ENCODE measurements around the gene HSD17B12.
A peak's percentile ranks its signal among the peaks of the same experiment; 100 is the strongest.

Gene HSD17B12

GRCh38 chr11:43803766-43804165, 123.2 kb downstream of the HSD17B12 start:
- WGBS (ENCODE audit: extremely low coverage, insufficient coverage, insufficient read length): no CpG with 5 or more reads among the region's 3 CpGs
- H3K4me2 ChIP-seq (ENCODE audit: low read length): no peak overlapping the region
- no peak overlapping the region for H3K27ac ChIP-seq (ENCODE audit: low read depth, low read length)
- no peak overlapping the region for H4K91ac ChIP-seq (ENCODE audit: low read depth, low read length)
- H3K23ac ChIP-seq (ENCODE audit: low read length): no peak overlapping the region
- H3K9ac ChIP-seq (ENCODE audit: low read length): no peak overlapping the region
- H3K27me3 ChIP-seq (ENCODE audit: insufficient read depth, low read length): no peaks in the 10 kb centered on the region
- H3K79me1 ChIP-seq (ENCODE audit: low read length): no peaks in the 10 kb centered on the region
- no peak overlapping the region for H2AK5ac ChIP-seq (ENCODE audit: low read length)
- H4K8ac ChIP-seq (ENCODE audit: low read depth, low read length): no peak overlapping the region
- no peak overlapping the region for H4K12ac ChIP-seq (ENCODE audit: low read depth, low read length)
- no peak overlapping the region for H2AFZ ChIP-seq (ENCODE audit: insufficient read depth, low read length, poor library complexity)
- no peaks in the 10 kb centered on the region for H3K4me1 ChIP-seq (ENCODE audit: control insufficient read depth in 1 of 2, insufficient read depth in 2 of 2, low read length in 2 of 2)
- H3K4ac ChIP-seq (ENCODE audit: low read depth, low read length): no peak overlapping the region
- no peak overlapping the region for H2BK12ac ChIP-seq (ENCODE audit: low read length)
- H3K4me3 ChIP-seq (ENCODE audit: low read depth, low read length): no peak overlapping the region
- peaks cover 0 to 1% of the 10 kb centered on the region in 2 experiments for H3K36me3 ChIP-seq (ENCODE audit: control insufficient read depth in 1 of 2, insufficient read depth in 2 of 2, low read length in 2 of 2)
- no peak overlapping the region for H2BK5ac ChIP-seq (ENCODE audit: low read depth, low read length, poor library complexity)
- H3K9me3 ChIP-seq (ENCODE audit: insufficient read depth, low read depth, low read length): no peaks in the 10 kb centered on the region
- no peak overlapping the region for H2BK120ac ChIP-seq (ENCODE audit: insufficient read depth, low read length, poor library complexity)
- H3K79me2 ChIP-seq (ENCODE audit: control insufficient read depth, insufficient read depth, low read length, poor library complexity): no peaks in the 10 kb centered on the region
- DNase-seq: no peak
- no peak overlapping the region for H3K14ac ChIP-seq (ENCODE audit: low read length)
- no peak overlapping the region for H3K18ac ChIP-seq (ENCODE audit: low read length)

DNA sequence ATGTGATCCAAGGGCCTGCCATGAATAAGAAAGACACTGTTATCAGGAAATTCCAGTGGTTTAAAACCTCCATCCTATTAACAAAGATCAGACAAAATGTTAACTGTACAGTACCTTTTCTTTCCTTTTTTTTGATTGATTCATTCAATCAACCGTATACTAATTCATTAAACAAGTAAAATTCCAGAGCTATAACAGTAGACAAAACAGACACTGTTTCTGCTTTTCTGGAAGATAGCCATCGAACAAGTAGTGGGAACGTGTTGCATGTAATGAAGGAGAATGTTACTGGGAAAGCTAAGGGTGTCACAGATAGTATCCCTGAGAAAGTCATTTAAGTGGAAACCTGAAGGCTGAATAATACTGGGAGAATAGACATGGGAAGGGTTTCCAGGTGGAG, 126.4 kb downstream of the HSD17B12 start:
- H3K4me1 ChIP-seq (ENCODE audit: control insufficient read depth in 1 of 2, insufficient read depth in 2 of 2, low read length in 2 of 2): no peaks in the 10 kb centered on the region
- H3K4ac ChIP-seq (ENCODE audit: low read depth, low read length): no peak overlapping the region
- no peak overlapping the region for H2AK5ac ChIP-seq (ENCODE audit: low read length)
- H3K79me1 ChIP-seq (ENCODE audit: low read length): no peaks in the 10 kb centered on the region
- H3K27ac ChIP-seq (ENCODE audit: low read depth, low read length): no peak overlapping the region
- H3K36me3 ChIP-seq (ENCODE audit: control insufficient read depth in 1 of 2, insufficient read depth in 2 of 2, low read length in 2 of 2): no peaks in the 10 kb centered on the region
- H2BK5ac ChIP-seq (ENCODE audit: low read depth, low read length, poor library complexity): no peak overlapping the region
- H4K8ac ChIP-seq (ENCODE audit: low read depth, low read length): no peak overlapping the region
- H3K9me3 ChIP-seq (ENCODE audit: insufficient read depth, low read depth, low read length): no peaks in the 10 kb centered on the region
- H2BK12ac ChIP-seq (ENCODE audit: low read length): no peak overlapping the region
- H2BK120ac ChIP-seq (ENCODE audit: insufficient read depth, low read length, poor library complexity): no peak overlapping the region
- H2AFZ ChIP-seq (ENCODE audit: insufficient read depth, low read length, poor library complexity): no peak overlapping the region
- H3K4me2 ChIP-seq (ENCODE audit: low read length): no peak overlapping the region
- H4K12ac ChIP-seq (ENCODE audit: low read depth, low read length): no peak overlapping the region
- WGBS (ENCODE audit: extremely low coverage, insufficient coverage, insufficient read length): no CpG with 5 or more reads among the region's 3 CpGs
- no peaks in the 10 kb centered on the region for H3K79me2 ChIP-seq (ENCODE audit: control insufficient read depth, insufficient read depth, low read length, poor library complexity)
- H4K91ac ChIP-seq (ENCODE audit: low read depth, low read length): no peak overlapping the region
- H3K18ac ChIP-seq (ENCODE audit: low read length): no peak overlapping the region
- no peak overlapping the region for H3K23ac ChIP-seq (ENCODE audit: low read length)
- DNase-seq: no peak
- H3K9ac ChIP-seq (ENCODE audit: low read length): no peak overlapping the region
- no peaks in the 10 kb centered on the region for H3K27me3 ChIP-seq (ENCODE audit: insufficient read depth, low read length)
- no peak overlapping the region for H3K4me3 ChIP-seq (ENCODE audit: low read depth, low read length)
- H3K14ac ChIP-seq (ENCODE audit: low read length): no peak overlapping the region

- H3K79me2 ChIP-seq (ENCODE audit: control insufficient read depth, insufficient read depth, low read length, poor library complexity): no peaks in the 10 kb centered on the region
- WGBS (ENCODE audit: extremely low coverage, insufficient coverage, insufficient read length): no CpG with 5 or more reads among the region's 7 CpGs
- H3K9ac ChIP-seq (ENCODE audit: low read length): no peak overlapping the region
- no peak overlapping the region for H3K14ac ChIP-seq (ENCODE audit: low read length)
- H4K8ac ChIP-seq (ENCODE audit: low read depth, low read length): no peak overlapping the region
- no peak overlapping the region for H3K18ac ChIP-seq (ENCODE audit: low read length)
- no peak overlapping the region for H3K27ac ChIP-seq (ENCODE audit: low read depth, low read length)
- H3K4me1 ChIP-seq (ENCODE audit: control insufficient read depth in 1 of 2, insufficient read depth in 2 of 2, low read length in 2 of 2): no peaks in the 10 kb centered on the region
- peaks cover 0 to 2% of the 10 kb centered on the region in 2 experiments for H3K36me3 ChIP-seq (ENCODE audit: control insufficient read depth in 1 of 2, insufficient read depth in 2 of 2, low read length in 2 of 2)
- peak in 1 of 2 donors; percentile 48 for DNase-seq
- no peak overlapping the region for H3K23ac ChIP-seq (ENCODE audit: low read length)
- H2AFZ ChIP-seq (ENCODE audit: insufficient read depth, low read length, poor library complexity): no peak overlapping the region
- no peak overlapping the region for H3K4me3 ChIP-seq (ENCODE audit: low read depth, low read length)
- no peak overlapping the region for H2AK5ac ChIP-seq (ENCODE audit: low read length)
- no peaks in the 10 kb centered on the region for H3K9me3 ChIP-seq (ENCODE audit: insufficient read depth, low read depth, low read length)
- H3K79me1 ChIP-seq (ENCODE audit: low read length): no peaks in the 10 kb centered on the region
- H2BK12ac ChIP-seq (ENCODE audit: low read length): no peak overlapping the region
- no peak overlapping the region for H4K91ac ChIP-seq (ENCODE audit: low read depth, low read length)
- H3K4ac ChIP-seq (ENCODE audit: low read depth, low read length): no peak overlapping the region
- no peak overlapping the region for H4K12ac ChIP-seq (ENCODE audit: low read depth, low read length)
- H2BK120ac ChIP-seq (ENCODE audit: insufficient read depth, low read length, poor library complexity): no peak overlapping the region
- H3K4me2 ChIP-seq (ENCODE audit: low read length): no peak overlapping the region
- no peaks in the 10 kb centered on the region for H3K27me3 ChIP-seq (ENCODE audit: insufficient read depth, low read length)
- H2BK5ac ChIP-seq (ENCODE audit: low read depth, low read length, poor library complexity): no peak overlapping the region
Observed at GRCh38 chr11:43810929-43811596, 130.5 kb downstream of the HSD17B12 start.

- H3K9me3 ChIP-seq (ENCODE audit: insufficient read depth, low read depth, low read length): no peaks in the 10 kb centered on the region
- H3K36me3 ChIP-seq (ENCODE audit: control insufficient read depth in 1 of 2, insufficient read depth in 2 of 2, low read length in 2 of 2): peaks cover 0 to 2% of the 10 kb centered on the region in 2 experiments
- DNase-seq: no peak
- H3K23ac ChIP-seq (ENCODE audit: low read length): no peak overlapping the region
- H2BK5ac ChIP-seq (ENCODE audit: low read depth, low read length, poor library complexity): no peak overlapping the region
- no peaks in the 10 kb centered on the region for H3K79me1 ChIP-seq (ENCODE audit: low read length)
- H2BK120ac ChIP-seq (ENCODE audit: insufficient read depth, low read length, poor library complexity): no peak overlapping the region
- no peaks in the 10 kb centered on the region for H3K79me2 ChIP-seq (ENCODE audit: control insufficient read depth, insufficient read depth, low read length, poor library complexity)
- no peak overlapping the region for H2BK12ac ChIP-seq (ENCODE audit: low read length)
- no peak overlapping the region for H3K4ac ChIP-seq (ENCODE audit: low read depth, low read length)
- H3K4me1 ChIP-seq (ENCODE audit: control insufficient read depth in 1 of 2, insufficient read depth in 2 of 2, low read length in 2 of 2): no peaks in the 10 kb centered on the region
- no peak overlapping the region for H4K12ac ChIP-seq (ENCODE audit: low read depth, low read length)
- no peak overlapping the region for H3K27ac ChIP-seq (ENCODE audit: low read depth, low read length)
- no peaks in the 10 kb centered on the region for H3K27me3 ChIP-seq (ENCODE audit: insufficient read depth, low read length)
- H3K9ac ChIP-seq (ENCODE audit: low read length): no peak overlapping the region
- no peak overlapping the region for H2AFZ ChIP-seq (ENCODE audit: insufficient read depth, low read length, poor library complexity)
- no peak overlapping the region for H4K91ac ChIP-seq (ENCODE audit: low read depth, low read length)
- H4K8ac ChIP-seq (ENCODE audit: low read depth, low read length): no peak overlapping the region
- H3K14ac ChIP-seq (ENCODE audit: low read length): no peak overlapping the region
- H3K4me2 ChIP-seq (ENCODE audit: low read length): no peak overlapping the region
- no peak overlapping the region for H3K18ac ChIP-seq (ENCODE audit: low read length)
- no peak overlapping the region for H3K4me3 ChIP-seq (ENCODE audit: low read depth, low read length)
- H2AK5ac ChIP-seq (ENCODE audit: low read length): no peak overlapping the region
Observed at GRCh38 chr11:43812471-43812870, 131.9 kb downstream of the HSD17B12 start.

All from trophoblast cell (in vitro differentiated cells and primary cell).